MM.1S (cell line): ENCODE results near the gene PRR15L.

Source experiments
- DNase-seq: peaks from one replicate; pipeline ENCODE4 v3.0.0-alpha.2; 2015
- H2AFZ ChIP-seq: fragments of 300-600 bp; sonication (generic); 2 replicates; pipeline ENCODE4 v1.6.0; 2016; ENCODE audit warnings: antibody characterized with exemption, low read length
- H3F3A ChIP-seq: fragments of 300-600 bp; sonication (generic); 2 replicates; pipeline ENCODE4 v1.6.1; 2016; ENCODE audit warnings: mild to moderate bottlenecking, antibody characterized with exemption, low read length, moderate library complexity, mixed read lengths; ENCODE audit not compliant: insufficient read depth
- H3K27ac ChIP-seq: fragments of 300-600 bp; sonication (generic); 2 replicates; pipeline ENCODE4 v1.5.1; 2016; ENCODE audit warnings: mild to moderate bottlenecking, low read length
- H3K27me3 ChIP-seq: fragments of 300-600 bp; sonication (generic); replicated peaks from 2 replicates; pipeline ENCODE4 v1.6.0; 2016; ENCODE audit warnings: low read length; ENCODE audit not compliant: insufficient read depth
- H3K36me3 ChIP-seq: fragments of 300-600 bp; sonication (generic); replicated peaks from 2 replicates; pipeline ENCODE4 v1.6.1; 2016; ENCODE audit warnings: mild to moderate bottlenecking, low read length, mixed read lengths; ENCODE audit not compliant: insufficient read depth
- H3K4me1 ChIP-seq: fragments of 300-600 bp; sonication (generic); 2 replicates; pipeline ENCODE4 v1.6.1; 2016; ENCODE audit warnings: low read length, mixed read lengths
- H3K4me2 ChIP-seq: fragments of 300-600 bp; sonication (generic); 2 replicates; pipeline ENCODE4 v1.6.0; 2016; ENCODE audit warnings: low read depth, low read length
- H3K4me3 ChIP-seq: fragments of 300-600 bp; sonication (generic); 2 replicates; pipeline ENCODE4 v1.5.1; 2016; ENCODE audit warnings: low read length, mixed read lengths
- H3K79me2 ChIP-seq: fragments of 300-600 bp; sonication (generic); 2 replicates; pipeline ENCODE4 v1.6.1; 2016; ENCODE audit warnings: mixed run types, low read length, mixed read lengths
- H3K9ac ChIP-seq: fragments of 300-600 bp; sonication (generic); 2 replicates; pipeline ENCODE4 v1.6.1; 2016; ENCODE audit warnings: low read length, mixed read lengths
- H3K9me2 ChIP-seq: fragments of 300-600 bp; sonication (generic); replicated peaks from 2 replicates; pipeline ENCODE4 v1.6.1; 2016; ENCODE audit warnings: mild to moderate bottlenecking, low read length, mixed read lengths; ENCODE audit not compliant: insufficient read depth
- H3K9me3 ChIP-seq: fragments of 300-600 bp; sonication (generic); replicated peaks from 2 replicates; pipeline ENCODE4 v1.6.1; 2016; ENCODE audit warnings: mild to moderate bottlenecking, low read length, mixed read lengths; ENCODE audit not compliant: insufficient read depth
- H4K20me1 ChIP-seq: fragments of 300-600 bp; sonication (generic); 2 replicates; pipeline ENCODE4 v1.6.1; 2016; ENCODE audit warnings: mild to moderate bottlenecking, low read length, moderate library complexity, mixed read lengths; ENCODE audit not compliant: insufficient read depth
- CTCF ChIP-seq: fragments of 300-600 bp; sonication (generic); IDR thresholded peaks from 2 replicates; pipeline ENCODE4 v1.5.1; 2016; ENCODE audit warnings: antibody characterized with exemption, low read length, mixed read lengths
- EZH2 ChIP-seq: fragments of 300-600 bp; sonication (generic); optimal IDR thresholded peaks from 2 replicates; pipeline ENCODE3; 2017; ENCODE audit warnings: low read depth, mild to moderate bottlenecking, antibody characterized with exemption, low read length, mixed read lengths
- EZH2phosphoT487 ChIP-seq: fragments of 300-600 bp; sonication (generic); IDR thresholded peaks from 2 replicates; pipeline ENCODE4 v1.6.1; 2018; ENCODE audit warnings: antibody characterized with exemption, low read length

PRR15L gene

GRCh38 chr17:47957591-47958490 is at the start of gene PRR15L:
TSS of gene PRR15L (minus strand) at chr17:47957883. CDS start at chr17:47953234, 4,649 bp downstream.
- H3K27ac ChIP-seq: peak within 1 kb of the TSS; percentile 61; the same call in 1 of the 2 replicates
- no peaks in the 10 kb centered on the region for H3K79me2 ChIP-seq
- H3F3A ChIP-seq: no peaks in the 10 kb centered on the region
- H3K9me2 ChIP-seq: no peaks in the 10 kb centered on the region
- H3K4me3 ChIP-seq: 0 out of 2 replicates have a peak within 1 kb of the TSS, but pooled peaks have one; percentile 7
- H4K20me1 ChIP-seq: no peaks in the 10 kb centered on the region
- H3K9me3 ChIP-seq: no peaks in the 10 kb centered on the region
- no peaks in the 10 kb centered on the region for H3K27me3 ChIP-seq
- no peaks in the 10 kb centered on the region for H3K36me3 ChIP-seq
- H3K4me2 ChIP-seq: peak within 1 kb of the TSS; percentile 62
- H3K9ac ChIP-seq: peak within 1 kb of the TSS; percentile 20; the same call in 1 of the 2 replicates
- peak; percentile 73 for DNase-seq
- peak within 1 kb of the TSS; percentile 32; the same call in 1 of the 2 replicates for H2AFZ ChIP-seq
- peaks cover 20% of the 10 kb centered on the region for H3K4me1 ChIP-seq
- no peak for TF ChIP-seq EZH2
- no peak for TF ChIP-seq CTCF
- TF ChIP-seq EZH2phosphoT487: no peak

DNA sequence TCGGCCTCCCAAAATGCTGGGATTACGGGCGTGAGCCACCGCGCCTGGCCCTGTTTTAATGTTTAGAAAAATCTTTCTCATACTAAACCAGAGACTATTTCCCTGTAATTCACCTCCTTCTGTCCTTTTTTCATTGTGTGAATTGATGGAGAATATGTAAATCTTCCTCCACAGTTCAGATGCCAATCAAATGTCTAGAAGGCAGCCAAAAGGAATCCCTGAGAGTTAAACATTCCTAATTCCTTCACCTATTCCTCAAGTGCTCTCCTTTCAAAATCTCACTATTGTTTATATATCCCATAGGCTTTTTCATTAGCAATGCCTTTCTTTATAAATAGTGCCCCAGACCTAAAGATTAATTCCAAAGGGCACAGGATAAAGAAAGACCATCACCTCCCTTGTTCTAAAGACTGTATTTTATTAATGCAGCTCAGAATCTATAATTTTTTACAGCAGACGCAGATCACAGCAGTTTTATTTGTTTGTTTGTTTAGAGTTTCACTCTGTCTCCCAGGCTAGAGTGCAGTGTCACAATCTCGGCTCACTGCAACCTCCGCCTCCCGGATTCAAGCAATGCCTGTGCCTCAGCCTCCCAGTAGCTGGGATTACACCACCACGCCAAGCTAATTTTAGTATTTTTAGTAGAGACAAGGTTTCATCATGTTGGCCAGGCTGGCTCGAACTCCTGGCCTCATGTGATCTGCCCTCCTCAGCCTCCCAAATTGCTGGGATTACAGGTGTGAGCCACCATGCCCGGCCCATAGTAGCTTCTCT is 49.4 kb upstream of the PRR15L start:
- no peak for TF ChIP-seq EZH2phosphoT487
- no peak for TF ChIP-seq CTCF
- TF ChIP-seq EZH2: no peak
- no peaks in the 10 kb centered on the region for H3K9me2 ChIP-seq
- no peaks in the 10 kb centered on the region for H3F3A ChIP-seq
- H3K79me2 ChIP-seq: no peaks in the 10 kb centered on the region
- no peak overlapping the region for H2AFZ ChIP-seq
- H3K27me3 ChIP-seq: peaks cover 12% of the 10 kb centered on the region; the same call in 1 of the 2 replicates
- no peak for DNase-seq
- H3K4me3 ChIP-seq: no peak overlapping the region
- no peaks in the 10 kb centered on the region for H4K20me1 ChIP-seq
- H3K4me2 ChIP-seq: no peak overlapping the region
- H3K27ac ChIP-seq: no peak overlapping the region
- H3K9ac ChIP-seq: no peak overlapping the region
- H3K4me1 ChIP-seq: 0 out of 2 replicates have a peak, but pooled peaks cover 5% of the 10 kb centered on the region
- no peaks in the 10 kb centered on the region for H3K9me3 ChIP-seq
- H3K36me3 ChIP-seq: no peaks in the 10 kb centered on the region

GRCh38 chr17:48004983-48005382 is 47.3 kb upstream of the PRR15L start:
- Histone ChIP-seq H3K79me2 (no peaks in the 10 kb centered on the region), H3K27ac (no peak overlapping the region), H3K4me2 (no peak overlapping the region), H3K9ac (no peak overlapping the region), H2AFZ (no peak overlapping the region), H3F3A (no peaks in the 10 kb centered on the region), H3K36me3 (no peaks in the 10 kb centered on the region), H3K9me2 (no peaks in the 10 kb centered on the region), H3K27me3 (peaks cover 11% of the 10 kb centered on the region; the same call in 1 of the 2 replicates), H3K4me3 (no peak overlapping the region), H3K9me3 (no peaks in the 10 kb centered on the region), H4K20me1 (no peaks in the 10 kb centered on the region), H3K4me1 (0 out of 2 replicates have a peak, but pooled peaks cover 5% of the 10 kb centered on the region)
- TF ChIP-seq EZH2phosphoT487 (no peak), CTCF (no peak), EZH2 (no peak)
- no peak for DNase-seq
